Measurements from ENCODE around the gene CBLB.

The CBLB gene

DNA sequence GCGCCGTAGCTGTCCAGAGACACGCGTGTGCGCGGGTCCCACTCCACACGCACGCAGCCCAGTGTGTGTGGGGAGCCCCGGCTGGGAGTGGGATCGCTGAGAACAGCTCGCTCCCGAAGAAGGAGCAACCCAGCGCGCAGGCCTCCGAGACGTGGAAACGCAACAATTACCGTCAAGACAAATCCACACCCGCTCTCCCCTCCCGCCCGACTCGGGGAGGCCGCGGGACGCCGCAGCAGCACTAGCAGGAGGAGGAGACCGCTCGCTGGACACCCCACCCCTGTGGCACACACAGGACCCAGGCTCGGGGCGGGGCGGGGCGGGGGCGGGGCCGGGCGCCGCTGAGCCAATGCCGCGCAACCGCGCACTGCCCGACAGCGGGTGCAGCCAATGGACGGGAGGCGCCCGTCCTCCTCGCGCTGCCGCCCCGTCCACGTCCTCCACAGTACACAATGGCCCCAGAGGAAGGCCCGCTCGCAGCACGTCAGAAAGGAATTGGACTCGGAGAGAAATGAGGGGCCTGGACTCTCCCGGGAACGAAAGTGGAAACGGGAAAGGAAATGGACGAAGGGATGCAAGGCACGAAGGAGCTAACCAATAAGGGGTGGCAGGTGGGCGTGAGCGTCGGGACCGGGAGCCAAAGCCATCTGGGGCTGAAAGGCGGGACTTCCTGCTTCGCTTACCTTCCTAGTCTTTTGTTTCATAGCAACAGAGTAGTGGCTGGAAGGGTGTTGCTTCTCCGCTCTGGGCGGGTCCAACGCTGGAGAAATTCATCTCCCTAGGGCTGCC lies at the start of gene CBLB:
CBLB (minus strand) TSS at position 271 of the 789 bp plus-strand sequence. CDS start 1,435 bp downstream, outside the sequence.
- peak; percentile 72 for DNase-seq (ENCODE audit: low read depth)

DNA sequence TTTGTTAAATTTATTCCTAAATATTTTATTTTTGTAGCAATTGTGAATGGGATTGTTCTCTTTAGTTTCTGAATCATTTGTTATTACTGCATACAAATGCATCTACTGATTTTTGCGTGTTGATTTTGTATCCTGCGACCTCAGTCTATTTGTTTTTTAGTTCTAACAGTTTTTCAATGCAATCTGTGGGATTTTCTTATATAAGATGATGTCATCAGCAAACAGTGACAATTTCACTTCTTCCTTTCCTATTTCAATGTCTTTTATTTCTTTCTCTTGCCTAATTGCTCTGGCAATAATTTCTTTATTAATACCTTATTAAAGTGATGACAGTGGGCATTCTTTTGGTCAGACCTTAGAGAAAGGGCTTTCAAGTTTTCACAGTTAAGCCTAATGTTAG lies 48.0 kb upstream of the CBLB start:
- DNase-seq (ENCODE audit: low read depth), result no peak

- DNase-seq (ENCODE audit: low read depth), result no peak
These were observed 46.7 kb upstream of the CBLB start for GRCh38 chr3:105915524-105915923.

DNA sequence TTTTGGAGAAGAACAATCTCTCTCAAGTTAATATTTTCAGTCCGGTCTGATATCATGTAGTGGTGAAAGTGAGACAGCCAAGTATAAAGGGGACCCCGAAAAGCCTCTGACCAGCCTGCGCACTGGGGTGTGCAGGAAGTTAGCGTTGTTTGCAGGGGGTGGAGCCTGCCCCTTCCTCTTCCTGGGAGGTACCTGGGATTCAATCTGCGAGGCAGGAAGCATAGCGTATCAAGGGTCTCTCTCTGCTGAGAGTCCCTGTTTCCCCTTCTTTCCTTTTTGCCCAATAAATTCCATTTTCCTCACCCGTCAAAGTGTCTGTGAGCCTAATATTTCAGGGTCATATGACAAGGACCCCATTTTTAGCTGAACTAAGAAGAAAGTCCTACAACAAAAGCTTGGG lies 44.8 kb upstream of the CBLB start:
- no peak for DNase-seq (ENCODE audit: low read depth)

DNA sequence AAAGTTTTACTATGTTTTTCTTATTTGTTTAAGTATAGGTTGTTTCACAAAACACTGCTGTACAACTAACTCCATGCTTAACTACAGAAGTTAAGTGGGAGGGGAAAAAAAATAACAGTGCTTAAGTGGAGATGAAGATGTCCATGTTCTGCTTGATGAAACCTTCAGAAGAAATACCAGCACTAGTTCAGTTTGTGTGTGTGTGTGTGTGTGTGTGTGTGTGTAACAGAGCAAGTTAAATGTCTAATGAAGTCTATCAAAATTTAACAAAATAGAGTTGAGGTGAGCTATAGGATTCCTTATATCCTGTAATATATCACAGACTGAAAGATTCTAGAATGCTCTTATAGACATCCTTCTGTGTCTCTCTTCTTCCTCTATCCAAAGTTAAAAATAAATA lies 44.1 kb upstream of the CBLB start:
- no peak for DNase-seq (ENCODE audit: low read depth)

DNA sequence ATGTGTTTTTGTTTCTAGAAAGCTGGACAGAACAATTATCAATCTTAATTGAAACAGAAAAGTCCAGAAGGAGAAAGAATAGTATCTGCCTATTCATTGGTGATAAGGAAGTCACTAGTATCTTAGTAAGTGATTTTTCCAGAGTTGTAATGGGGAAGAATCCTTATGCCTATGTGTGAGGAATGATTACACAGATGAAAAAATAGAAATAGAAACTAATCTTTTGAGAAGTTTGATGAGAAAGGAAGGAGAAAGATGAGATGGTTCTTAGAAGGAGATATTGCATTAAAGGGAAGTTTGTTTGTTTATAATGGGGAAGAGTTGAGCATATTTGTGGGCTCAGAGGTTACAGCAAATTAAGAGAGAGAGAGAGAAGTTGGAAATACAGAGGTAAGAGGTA lies 42.7 kb upstream of the CBLB start:
- no peak for DNase-seq (ENCODE audit: low read depth)

- DNase-seq (ENCODE audit: low read depth), result no peak
These were observed 39.0 kb upstream of the CBLB start for GRCh38 chr3:105907777-105908176.

GRCh38 chr3:105906836-105907235 lies 38.0 kb upstream of the CBLB start:
- no peak for DNase-seq (ENCODE audit: low read depth)

DNA sequence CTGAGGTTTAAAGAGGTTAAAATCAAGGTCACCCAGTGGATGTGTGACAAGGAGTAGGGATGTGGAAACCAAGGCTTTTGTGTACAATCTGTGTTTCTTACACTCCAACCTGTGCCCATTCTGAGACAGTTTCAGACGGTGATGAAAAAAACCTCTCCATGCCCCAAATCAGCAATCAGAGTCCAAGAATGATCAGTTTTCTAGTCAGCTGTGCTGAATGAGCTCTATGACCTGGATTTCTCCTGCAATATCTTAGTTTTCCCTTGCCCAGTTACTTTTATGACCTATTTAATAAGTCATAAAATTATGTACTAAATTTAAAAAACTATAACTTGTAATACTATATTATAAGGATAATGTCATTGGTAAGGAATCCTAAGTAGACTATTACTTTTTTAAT lies 37.5 kb upstream of the CBLB start:
- DNase-seq (ENCODE audit: low read depth), result no peak

GRCh38 chr3:105905328-105905727 lies 36.5 kb upstream of the CBLB start:
- no peak for DNase-seq (ENCODE audit: low read depth)

- DNase-seq (ENCODE audit: low read depth), result no peak
These were observed 36.0 kb upstream of the CBLB start for GRCh38 chr3:105904678-105905284.

GRCh38 chr3:105904251-105904650 lies 35.4 kb upstream of the CBLB start:
- DNase-seq (ENCODE audit: low read depth), result no peak

DNA sequence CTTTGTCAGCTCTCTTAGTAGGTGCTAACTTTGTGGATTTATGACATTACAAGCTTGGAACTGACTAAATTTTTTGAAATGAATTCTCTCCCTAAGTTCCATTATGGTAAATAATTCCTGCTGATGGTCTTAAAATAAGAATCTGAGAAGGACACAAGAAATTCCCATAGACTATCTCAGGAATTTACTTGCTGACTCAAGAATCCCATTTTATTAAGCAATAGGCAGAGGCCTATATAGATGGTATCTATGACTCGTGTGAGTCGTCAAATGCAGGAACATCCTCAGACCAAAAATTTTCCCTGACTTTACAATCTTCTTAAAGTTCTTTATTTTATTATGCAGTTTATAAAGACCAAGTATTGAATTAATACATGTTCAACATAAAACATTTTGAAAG lies 30.7 kb upstream of the CBLB start:
- no peak for DNase-seq (ENCODE audit: low read depth)

- no peak for DNase-seq (ENCODE audit: low read depth)
These were observed 22.3 kb upstream of the CBLB start for GRCh38 chr3:105891101-105891500.

DNA sequence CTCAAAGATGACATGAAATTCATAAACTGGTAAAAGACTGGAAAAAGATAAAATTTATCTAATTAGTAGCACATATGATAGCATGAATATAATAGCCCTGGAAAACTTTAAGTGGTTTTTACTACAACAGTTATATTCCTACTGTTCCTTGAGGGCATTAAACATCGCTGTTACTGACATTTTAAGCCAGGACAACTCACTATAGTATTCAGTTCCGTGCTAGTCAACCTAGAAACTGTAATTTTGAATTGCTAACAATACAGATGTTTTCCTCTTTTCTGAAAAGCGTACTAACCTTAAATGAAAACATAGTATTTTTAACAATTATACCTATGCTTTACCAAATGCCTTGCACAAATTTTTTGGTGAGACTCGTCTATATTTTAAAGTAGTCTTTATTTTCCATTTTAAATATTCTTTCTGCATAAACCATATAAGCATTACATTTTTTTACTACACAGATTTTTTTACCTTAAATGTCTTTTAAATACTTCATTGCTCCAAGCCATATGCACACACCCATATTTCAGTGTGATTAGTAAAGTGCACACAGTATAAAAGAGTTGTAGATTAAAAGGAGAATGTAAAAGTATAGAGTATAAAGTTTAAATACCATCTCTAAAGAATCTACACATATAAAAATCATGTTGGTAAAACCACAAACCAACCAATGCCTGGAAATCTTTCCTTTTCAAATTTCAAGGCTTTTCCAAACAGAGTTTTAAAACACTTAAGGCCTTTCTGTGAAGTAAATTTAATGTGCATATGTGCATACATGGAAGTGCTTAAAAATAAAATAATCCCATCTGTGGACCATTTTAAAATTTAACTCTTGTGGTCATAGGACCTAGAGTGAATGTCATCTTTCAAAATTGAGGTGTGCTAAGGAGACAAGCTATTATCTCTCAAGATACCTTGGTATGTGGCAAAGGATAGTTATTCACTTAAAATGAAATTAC lies 20.1 kb upstream of the CBLB start:
- DNase-seq (ENCODE audit: low read depth), result no peak

- DNase-seq (ENCODE audit: low read depth), result no peak
These were observed 16.4 kb upstream of the CBLB start for GRCh38 chr3:105885256-105885655.

DNA sequence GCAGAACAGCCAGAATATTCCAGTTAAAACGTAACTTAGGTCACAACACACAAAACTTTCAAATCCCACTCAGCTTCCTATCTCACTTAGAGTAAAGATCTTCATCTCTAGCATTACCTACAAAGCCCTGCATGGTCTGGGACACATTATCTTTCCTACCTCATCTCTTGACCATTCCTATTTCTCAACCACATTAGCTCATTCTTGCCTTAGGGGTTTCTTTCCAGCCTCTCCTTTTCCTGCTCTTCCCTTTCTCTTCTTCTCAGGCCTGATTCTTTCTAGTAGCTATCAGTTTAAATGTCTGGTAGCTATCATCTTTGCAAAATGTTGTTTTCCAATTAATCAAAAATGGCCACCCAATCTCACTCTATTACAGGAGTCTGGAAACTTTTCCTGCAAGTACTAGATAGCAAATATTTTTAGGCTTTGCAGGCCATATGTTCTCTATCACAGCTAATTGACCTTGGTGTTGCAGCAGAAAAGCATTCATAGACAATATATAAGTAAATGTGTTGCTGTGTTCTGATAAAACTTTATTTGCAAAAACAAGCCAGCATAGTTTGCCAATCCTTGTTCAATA lies 15.1 kb upstream of the CBLB start:
- no peak for DNase-seq (ENCODE audit: low read depth)

GRCh38 chr3:105880681-105881290 lies 12.0 kb upstream of the CBLB start:
- no peak for DNase-seq (ENCODE audit: low read depth)

- no peak for DNase-seq (ENCODE audit: low read depth)
These were observed 9.2 kb upstream of the CBLB start for GRCh38 chr3:105878061-105878460.

DNA sequence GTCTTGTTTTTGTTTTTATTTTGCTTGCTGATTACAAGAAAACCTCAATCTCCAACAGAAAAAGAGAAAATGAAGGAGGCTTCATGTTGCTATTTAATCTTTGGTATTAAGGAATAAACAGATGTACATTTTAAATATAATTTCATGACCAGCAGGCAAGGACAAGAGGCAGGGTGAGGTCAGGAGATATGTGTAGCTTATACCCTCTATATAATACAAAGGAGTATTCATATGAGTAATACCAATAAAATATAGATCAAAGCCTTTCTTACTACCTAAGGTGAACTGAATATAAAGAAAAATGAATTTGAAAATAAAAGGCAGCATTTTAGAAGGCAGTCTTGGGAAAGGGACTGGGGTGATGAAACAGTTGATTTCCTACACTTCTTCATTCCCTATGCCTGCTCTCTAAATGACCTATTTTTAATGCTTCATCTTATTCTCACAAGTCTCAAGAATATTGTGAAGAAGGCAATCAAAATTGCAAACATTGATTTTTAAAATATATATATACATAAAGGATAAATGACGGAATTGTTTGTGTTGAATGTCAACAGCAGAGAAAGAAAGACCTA lies 8.6 kb upstream of the CBLB start:
- no peak for DNase-seq (ENCODE audit: low read depth)

- no peak for DNase-seq (ENCODE audit: low read depth)
These were observed 8.0 kb upstream of the CBLB start for GRCh38 chr3:105876780-105877327.

All from stimulated activated CD8-positive, alpha-beta memory T cell treated with anti-CD3 and anti-CD28 coated beads, Interleukin-4, amount 100 ng/mL, for 24 hours (primary cell).